ENCODE results near the gene DLL3.

The DLL3 gene

DNA sequence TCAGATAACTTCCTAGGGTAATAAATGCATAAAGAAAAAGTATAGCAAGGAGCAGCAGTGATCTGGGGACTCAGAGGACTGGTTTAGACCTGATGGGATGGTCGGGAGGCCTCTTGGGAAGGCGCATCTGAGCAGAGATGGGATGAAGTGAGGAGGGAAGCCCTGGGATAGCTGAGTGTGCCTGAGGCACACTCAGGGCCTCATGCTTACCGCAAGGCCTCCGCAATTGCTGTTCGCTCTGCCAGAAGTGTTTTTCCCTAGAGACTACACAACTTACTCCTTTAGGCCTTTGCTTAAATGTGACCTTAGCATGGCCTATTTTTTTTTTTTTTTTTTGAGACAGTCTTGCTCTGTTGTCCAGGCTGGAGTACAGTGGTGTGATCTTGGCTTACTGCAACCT, 4.1 kb upstream of the DLL3 start:
- Histone ChIP-seq H3K27me3 (ENCODE audit: insufficient read depth, poor library complexity, severe bottlenecking) (peaks cover 23% of the 10 kb centered on the region), H3K36me3 (ENCODE audit: low read depth) (peaks cover 8% of the 10 kb centered on the region), H3K4me1 (ENCODE audit: insufficient read depth, poor library complexity, severe bottlenecking) (no peaks in the 10 kb centered on the region), H3K4me3 (ENCODE audit: severe bottlenecking) (no peak overlapping the region), H3K27ac (ENCODE audit: poor library complexity, severe bottlenecking) (no peak overlapping the region), H3K9me3 (ENCODE audit: severe bottlenecking) (no peaks in the 10 kb centered on the region)
- no peak for ATAC-seq (ENCODE audit: low read depth)
- DNase-seq (ENCODE audit: low spot score): no peak
- TF ChIP-seq, protein P1, sequence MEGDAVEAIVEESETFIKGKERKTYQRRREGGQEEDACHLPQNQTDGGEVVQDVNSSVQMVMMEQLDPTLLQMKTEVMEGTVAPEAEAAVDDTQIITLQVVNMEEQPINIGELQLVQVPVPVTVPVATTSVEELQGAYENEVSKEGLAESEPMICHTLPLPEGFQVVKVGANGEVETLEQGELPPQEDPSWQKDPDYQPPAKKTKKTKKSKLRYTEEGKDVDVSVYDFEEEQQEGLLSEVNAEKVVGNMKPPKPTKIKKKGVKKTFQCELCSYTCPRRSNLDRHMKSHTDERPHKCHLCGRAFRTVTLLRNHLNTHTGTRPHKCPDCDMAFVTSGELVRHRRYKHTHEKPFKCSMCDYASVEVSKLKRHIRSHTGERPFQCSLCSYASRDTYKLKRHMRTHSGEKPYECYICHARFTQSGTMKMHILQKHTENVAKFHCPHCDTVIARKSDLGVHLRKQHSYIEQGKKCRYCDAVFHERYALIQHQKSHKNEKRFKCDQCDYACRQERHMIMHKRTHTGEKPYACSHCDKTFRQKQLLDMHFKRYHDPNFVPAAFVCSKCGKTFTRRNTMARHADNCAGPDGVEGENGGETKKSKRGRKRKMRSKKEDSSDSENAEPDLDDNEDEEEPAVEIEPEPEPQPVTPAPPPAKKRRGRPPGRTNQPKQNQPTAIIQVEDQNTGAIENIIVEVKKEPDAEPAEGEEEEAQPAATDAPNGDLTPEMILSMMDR (IDR thresholded peaks at IDR 0.05; ENCODE audit: poor library complexity, severe bottlenecking): no peak

DNA sequence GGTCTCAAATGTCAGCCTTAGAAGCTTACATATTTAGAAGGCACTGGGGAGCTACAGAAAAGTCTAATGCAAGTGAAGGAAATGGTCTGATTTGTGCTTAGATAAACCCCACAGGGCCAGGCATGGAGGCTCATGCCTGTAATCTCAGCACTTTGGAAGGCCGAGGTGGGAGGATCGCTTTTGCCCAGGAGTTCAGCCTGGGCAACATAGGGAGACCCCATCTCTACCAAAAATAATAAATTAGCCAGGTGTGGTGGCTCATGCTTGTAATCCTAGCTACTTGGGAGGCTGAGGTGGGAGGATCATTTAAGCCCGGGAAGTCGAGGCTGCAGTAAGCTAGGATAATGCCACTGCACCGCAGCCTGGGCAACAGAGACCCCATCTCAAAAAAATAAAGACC, 2.7 kb upstream of the DLL3 start:
- no peaks in the 10 kb centered on the region for H3K9me3 ChIP-seq (ENCODE audit: severe bottlenecking)
- DNase-seq (ENCODE audit: low spot score) (no peak), ATAC-seq (ENCODE audit: low read depth) (no peak)
- H3K27me3 ChIP-seq (ENCODE audit: insufficient read depth, poor library complexity, severe bottlenecking): peaks cover 33% of the 10 kb centered on the region
- TF ChIP-seq, protein P1 (IDR thresholded peaks at IDR 0.05; ENCODE audit: poor library complexity, severe bottlenecking): no peak
- no peaks in the 10 kb centered on the region for H3K4me1 ChIP-seq (ENCODE audit: insufficient read depth, poor library complexity, severe bottlenecking)
- no peaks in the 10 kb centered on the region for H3K36me3 ChIP-seq (ENCODE audit: low read depth)
- H3K4me3 ChIP-seq (ENCODE audit: severe bottlenecking): no peak overlapping the region
- no peak overlapping the region for H3K27ac ChIP-seq (ENCODE audit: poor library complexity, severe bottlenecking)

DNA sequence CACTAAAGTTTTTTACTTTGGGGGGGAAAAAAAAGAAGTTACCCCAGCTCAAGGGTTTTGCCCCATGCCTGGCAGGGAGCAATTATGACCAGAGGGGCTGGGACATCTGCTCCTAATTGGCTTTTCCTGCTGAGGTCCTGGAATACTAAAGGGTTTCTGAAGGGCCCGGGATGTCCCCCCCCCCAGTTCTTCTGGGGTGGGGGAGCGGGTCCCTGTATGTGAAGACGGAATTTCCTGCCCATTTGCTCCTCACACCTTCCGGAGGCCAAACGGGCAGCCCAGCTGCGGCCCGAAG, 1.1 kb upstream of the DLL3 start:
- H3K4me3 ChIP-seq (ENCODE audit: severe bottlenecking): no peak overlapping the region
- no peak overlapping the region for H3K27ac ChIP-seq (ENCODE audit: poor library complexity, severe bottlenecking)

DNA sequence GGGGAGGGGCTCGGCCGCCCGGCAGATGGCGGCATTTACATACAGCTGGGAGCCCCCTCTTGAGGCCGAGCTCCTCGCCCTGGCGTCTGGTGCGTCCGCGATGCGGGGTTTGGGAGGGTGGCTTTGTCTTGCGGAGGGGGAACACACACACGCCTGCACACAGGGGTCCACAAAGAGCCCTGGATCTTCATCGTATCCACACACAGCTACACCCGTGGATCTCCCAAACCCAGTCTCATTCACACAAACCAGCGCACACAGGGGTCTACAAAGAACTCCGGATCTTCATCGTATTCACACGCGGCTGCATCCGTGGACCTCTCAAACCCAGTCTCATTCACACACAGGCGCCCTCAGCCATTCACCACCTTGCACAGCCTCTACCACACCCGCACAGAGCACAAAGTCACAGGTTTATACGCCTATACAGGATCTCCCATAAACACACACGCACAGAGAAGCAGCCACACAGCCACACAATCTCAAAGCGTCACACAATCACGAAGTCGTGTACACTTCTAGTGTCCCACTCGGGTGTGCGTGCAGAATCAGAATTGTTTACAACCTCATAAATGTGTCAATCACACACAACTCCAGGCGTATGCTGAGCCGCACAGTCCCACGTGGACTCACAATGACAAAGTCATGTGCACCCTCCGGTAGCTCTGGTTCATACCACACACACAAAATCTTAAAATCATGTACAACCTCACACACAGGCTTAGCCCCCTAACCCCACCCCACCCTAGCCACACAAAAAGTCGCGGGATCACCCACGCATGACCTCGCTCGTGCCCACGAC, 550 bp upstream of the DLL3 start:
- Histone ChIP-seq H3K4me3 (ENCODE audit: severe bottlenecking) (no peak overlapping the region), H3K27ac (ENCODE audit: poor library complexity, severe bottlenecking) (no peak overlapping the region)
- DNase-seq (ENCODE audit: low spot score): no peak

More for the DNA sequence above, 1.1 kb upstream of the DLL3 start:
- no peaks in the 10 kb centered on the region for H3K4me1 ChIP-seq (ENCODE audit: insufficient read depth, poor library complexity, severe bottlenecking)
- H3K27me3 ChIP-seq (ENCODE audit: insufficient read depth, poor library complexity, severe bottlenecking): peaks cover 33% of the 10 kb centered on the region
- H3K9me3 ChIP-seq (ENCODE audit: severe bottlenecking): no peaks in the 10 kb centered on the region
- DNase-seq (ENCODE audit: low spot score): no peak
- TF ChIP-seq, protein P1 (IDR thresholded peaks at IDR 0.05; ENCODE audit: poor library complexity, severe bottlenecking): no peak
- H3K36me3 ChIP-seq (ENCODE audit: low read depth): no peaks in the 10 kb centered on the region
- ATAC-seq (ENCODE audit: low read depth): no peak

DNA sequence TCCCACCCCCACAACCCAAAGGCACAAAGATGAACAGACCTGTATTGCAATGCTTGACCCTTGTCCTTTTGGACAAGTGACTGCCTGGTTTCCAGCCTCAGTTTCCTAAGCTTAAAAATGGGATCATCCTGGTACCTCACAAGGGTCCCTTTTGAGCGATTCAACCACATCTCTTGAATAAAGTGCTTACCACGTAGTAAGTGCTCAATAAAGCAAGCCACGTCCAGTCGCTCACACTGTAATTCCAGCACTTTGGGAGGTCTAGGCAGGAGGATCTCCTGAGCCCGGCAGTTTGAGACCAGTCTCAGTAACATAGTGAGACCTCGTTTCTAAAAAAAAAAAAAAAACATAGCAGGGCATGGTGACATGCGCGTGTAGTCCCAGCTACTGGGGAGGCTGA, 1.2 kb downstream of the DLL3 start:
- no peaks in the 10 kb centered on the region for H3K9me3 ChIP-seq (ENCODE audit: severe bottlenecking)
- no peak overlapping the region for H3K4me3 ChIP-seq (ENCODE audit: severe bottlenecking)
- ATAC-seq (ENCODE audit: low read depth) (no peak), DNase-seq (ENCODE audit: low spot score) (no peak)
- peaks cover 33% of the 10 kb centered on the region for H3K27me3 ChIP-seq (ENCODE audit: insufficient read depth, poor library complexity, severe bottlenecking)
- H3K36me3 ChIP-seq (ENCODE audit: low read depth): no peaks in the 10 kb centered on the region
- H3K4me1 ChIP-seq (ENCODE audit: insufficient read depth, poor library complexity, severe bottlenecking): no peaks in the 10 kb centered on the region
- TF ChIP-seq, protein P1 (IDR thresholded peaks at IDR 0.05; ENCODE audit: poor library complexity, severe bottlenecking): no peak
- H3K27ac ChIP-seq (ENCODE audit: poor library complexity, severe bottlenecking): no peak overlapping the region

More for the DNA sequence above, 550 bp upstream of the DLL3 start:
- no peaks in the 10 kb centered on the region for H3K36me3 ChIP-seq (ENCODE audit: low read depth)
- H3K9me3 ChIP-seq (ENCODE audit: severe bottlenecking): no peaks in the 10 kb centered on the region
- ATAC-seq (ENCODE audit: low read depth): peak; percentile 67; the same call in 2 of the 3 replicates
- TF ChIP-seq, protein P1 (IDR thresholded peaks at IDR 0.05; ENCODE audit: poor library complexity, severe bottlenecking): peak; percentile 50
- H3K4me1 ChIP-seq (ENCODE audit: insufficient read depth, poor library complexity, severe bottlenecking): no peaks in the 10 kb centered on the region
- H3K27me3 ChIP-seq (ENCODE audit: insufficient read depth, poor library complexity, severe bottlenecking): peaks cover 33% of the 10 kb centered on the region

Measured in RWPE2 (cell line).